Epithelial cell of esophagus (primary cell): Measurements from ENCODE around the gene COL2A1.

Experiments used
- DNase-seq: peaks from one replicate; pipeline ENCODE4 v3.0.0; 2010; ENCODE audit warnings: low read depth
- H3K4me3 ChIP-seq: 2 replicates; pipeline ENCODE4 v1.5.1; 2011; ENCODE audit warnings: mild to moderate bottlenecking, low read length, control low read depth
- TF ChIP-seq, protein P1 (sequence below): IDR thresholded peaks from 2 replicates; pipeline ENCODE4 v1.5.1; 2011; ENCODE audit warnings: low read depth, mild to moderate bottlenecking, low read length, control low read depth, inconsistent platforms; ENCODE audit not compliant: insufficient read depth; ENCODE audit errors: missing control alignments

COL2A1 gene

DNA sequence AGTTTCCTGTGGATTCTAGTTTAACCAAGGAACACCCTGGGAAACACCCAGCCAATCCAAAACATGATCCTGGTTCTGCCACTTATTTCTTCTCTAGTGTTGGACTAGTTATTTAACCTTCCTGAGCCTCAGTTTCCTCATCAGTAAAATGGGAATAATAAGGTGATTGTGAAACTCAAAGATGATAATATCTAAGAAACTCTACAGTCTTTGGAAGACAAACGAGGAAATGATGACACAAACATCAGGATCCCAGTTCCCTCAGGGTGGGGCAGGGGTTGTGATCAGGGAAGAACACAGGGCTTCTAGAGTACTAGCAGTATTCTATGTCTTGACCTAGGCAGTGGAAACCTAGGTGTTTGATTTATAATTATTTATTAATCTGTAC lies 58.9 kb downstream of the COL2A1 start:
- DNase-seq: peak; percentile 67
- H3K4me3 ChIP-seq: no peak overlapping the region
- TF ChIP-seq, protein P1, sequence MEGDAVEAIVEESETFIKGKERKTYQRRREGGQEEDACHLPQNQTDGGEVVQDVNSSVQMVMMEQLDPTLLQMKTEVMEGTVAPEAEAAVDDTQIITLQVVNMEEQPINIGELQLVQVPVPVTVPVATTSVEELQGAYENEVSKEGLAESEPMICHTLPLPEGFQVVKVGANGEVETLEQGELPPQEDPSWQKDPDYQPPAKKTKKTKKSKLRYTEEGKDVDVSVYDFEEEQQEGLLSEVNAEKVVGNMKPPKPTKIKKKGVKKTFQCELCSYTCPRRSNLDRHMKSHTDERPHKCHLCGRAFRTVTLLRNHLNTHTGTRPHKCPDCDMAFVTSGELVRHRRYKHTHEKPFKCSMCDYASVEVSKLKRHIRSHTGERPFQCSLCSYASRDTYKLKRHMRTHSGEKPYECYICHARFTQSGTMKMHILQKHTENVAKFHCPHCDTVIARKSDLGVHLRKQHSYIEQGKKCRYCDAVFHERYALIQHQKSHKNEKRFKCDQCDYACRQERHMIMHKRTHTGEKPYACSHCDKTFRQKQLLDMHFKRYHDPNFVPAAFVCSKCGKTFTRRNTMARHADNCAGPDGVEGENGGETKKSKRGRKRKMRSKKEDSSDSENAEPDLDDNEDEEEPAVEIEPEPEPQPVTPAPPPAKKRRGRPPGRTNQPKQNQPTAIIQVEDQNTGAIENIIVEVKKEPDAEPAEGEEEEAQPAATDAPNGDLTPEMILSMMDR: no peak

DNA sequence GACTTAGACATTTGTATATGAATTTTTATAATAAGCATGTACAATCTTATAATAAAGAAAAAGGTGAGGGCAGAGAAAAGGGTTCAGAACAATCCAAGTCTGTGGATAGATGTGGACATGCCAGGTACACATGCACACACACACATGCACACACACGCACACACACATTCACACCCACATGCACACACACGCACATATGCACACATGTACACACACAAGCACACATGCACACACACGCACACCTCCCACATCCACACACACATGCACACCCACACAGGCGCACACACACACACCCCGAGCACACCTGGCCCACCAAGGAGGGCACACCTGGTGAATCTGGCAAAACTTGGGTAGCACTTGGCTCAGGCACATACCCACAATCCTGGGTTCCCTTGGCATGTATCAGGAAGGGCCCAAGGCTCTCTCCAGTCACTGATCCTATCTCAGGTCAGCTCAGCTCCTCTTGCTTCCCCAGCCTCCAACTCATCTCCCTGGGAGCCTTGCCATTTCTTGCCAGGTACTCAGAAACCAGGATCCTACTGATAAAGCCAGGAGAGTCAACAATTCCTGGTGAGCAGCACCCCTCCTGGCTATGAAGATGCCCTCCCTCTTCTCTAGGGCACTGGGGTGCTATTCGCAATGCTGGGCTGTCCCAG lies 59.5 kb downstream of the COL2A1 start:
- no peak for DNase-seq
- no peak overlapping the region for H3K4me3 ChIP-seq
- TF ChIP-seq, protein P1: no peak

DNA sequence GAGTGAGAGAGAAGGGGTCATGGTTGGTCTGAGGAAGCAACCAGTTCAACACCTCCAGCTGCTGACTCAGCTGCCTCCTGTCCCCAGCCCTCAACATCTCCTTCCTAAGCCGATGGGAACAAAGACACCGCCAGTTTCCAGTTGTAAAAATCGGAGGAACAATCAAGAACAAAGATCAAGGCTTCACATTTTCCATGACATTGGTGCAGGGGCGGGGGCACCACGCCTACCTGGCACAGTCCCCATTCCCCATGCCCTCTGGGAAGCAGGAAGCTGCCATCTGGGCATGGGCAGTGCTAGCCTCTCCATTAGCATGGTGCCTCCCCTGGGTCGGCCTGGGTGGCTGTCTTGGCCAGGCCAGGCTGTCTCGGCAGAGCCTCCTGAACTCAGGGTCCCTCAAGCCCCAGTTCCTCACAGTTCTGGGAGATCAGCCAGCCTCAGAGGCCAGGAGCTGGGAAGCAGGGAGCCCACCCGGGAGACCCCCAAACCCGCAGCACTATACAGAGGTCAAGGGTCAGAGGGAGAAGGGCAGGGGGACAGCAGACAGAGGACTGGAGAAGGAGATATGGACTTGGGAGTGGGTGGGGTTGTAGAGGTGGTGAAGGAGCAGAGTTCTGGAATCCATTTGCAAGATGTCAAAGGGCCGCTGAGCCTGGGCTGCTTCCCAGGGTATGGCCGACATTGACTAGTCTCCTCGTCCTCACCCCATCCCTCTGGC lies 60.5 kb downstream of the COL2A1 start:
- no peak for DNase-seq
- TF ChIP-seq, protein P1: no peak
- no peak overlapping the region for H3K4me3 ChIP-seq

DNA sequence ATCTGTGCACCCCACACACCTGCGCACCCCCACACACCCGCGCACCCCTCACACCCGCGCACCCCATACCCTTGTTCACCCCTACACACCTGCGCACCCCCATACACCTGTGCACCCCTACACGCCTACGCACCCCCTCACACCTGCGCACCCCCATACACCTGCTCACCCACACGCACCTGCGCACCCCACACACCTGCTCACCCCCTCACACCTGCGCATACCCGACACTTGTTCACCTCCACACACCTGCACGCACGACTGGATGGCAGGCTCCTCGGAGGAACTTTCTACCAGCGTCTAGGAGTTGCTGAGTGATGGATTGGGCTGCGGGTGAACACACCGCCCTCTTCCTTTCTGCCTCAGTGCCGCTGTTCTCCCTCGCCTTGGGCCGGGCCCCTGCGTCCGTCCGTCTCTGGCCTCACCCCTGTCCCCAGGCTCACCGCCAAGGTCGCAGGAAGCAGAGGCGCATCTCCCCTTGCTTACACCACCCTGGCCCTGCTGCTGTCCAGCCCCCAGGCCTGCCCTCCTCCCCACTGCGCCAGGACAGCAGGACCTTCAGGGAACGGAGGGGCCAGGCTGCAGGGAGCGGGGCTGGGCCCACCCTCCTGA lies 61.6 kb downstream of the COL2A1 start:
- no peak for DNase-seq
- no peak overlapping the region for H3K4me3 ChIP-seq
- TF ChIP-seq, protein P1: no peak

DNA sequence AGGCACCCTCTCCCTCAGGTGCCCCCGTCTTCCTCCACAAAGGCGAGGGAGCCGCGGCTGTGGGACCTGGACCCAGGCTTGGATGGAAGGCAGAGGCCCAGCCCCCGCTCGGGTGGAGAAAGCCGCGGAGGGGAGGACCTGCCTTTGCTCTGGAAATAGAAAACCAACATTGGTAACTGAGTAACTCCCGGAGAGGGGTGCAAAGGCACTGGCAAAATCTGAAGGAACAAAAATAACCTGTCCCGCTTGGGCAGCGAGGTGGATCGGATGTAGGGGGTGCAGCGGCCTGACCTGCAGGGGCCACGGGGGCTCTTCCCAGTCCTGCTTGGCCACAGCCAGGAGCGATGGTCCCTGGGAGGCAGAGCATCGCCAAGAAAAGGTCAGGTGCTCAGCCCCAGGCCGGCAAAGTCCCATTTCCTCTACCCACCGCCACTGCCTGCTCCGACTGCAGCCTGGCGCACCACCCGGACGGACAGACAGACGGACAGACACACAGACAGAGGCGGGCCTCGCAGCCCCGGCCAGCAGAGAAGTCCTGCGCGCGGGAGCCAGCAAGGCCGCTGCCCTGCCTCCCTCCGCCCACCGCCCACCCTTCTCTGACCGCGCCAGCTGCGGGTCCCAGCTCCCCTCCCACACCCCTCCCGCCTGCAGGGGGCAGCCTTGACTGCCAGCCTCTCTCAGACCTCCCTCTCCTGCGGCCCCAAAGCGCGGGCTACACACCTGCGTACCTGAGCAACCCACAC lies 62.2 kb downstream of the COL2A1 start:
- TF ChIP-seq, protein P1: peak; percentile 21
- H3K4me3 ChIP-seq: no peak overlapping the region

DNA sequence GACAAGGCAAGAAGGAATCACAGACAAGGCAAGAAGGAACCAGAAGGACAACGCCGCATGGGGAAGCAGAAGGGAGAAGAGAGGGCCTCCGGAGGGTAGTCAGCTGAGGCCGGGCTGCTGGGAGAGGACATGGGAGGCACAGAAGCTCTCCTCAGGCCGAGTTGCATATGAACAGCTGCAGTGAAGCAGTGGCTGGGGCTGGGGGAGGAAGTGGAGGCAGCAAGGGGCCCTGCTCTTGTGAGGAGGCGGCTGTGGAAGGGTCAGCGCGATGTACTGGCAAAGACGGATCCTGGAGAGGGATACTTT lies 62.8 kb downstream of the COL2A1 start:
- TF ChIP-seq, protein P1: no peak
- no peak for DNase-seq
- no peak overlapping the region for H3K4me3 ChIP-seq

More for the DNA sequence above, 62.2 kb downstream of the COL2A1 start:
- DNase-seq: no peak
